GM12878 (cell line): ENCODE results near the gene IFT88. TPM values are rescaled to one million over a fixed set of nuclear protein-coding genes. Genes with fewer than 3 reads are reported as not detected.

Experiments
- CBFB ChIP-seq: IDR thresholded peaks from 2 replicates; pipeline ENCODE4 v1.6.1; 2016; ENCODE audit warnings: antibody characterized with exemption, low read depth
- CBX3 ChIP-seq: fragments of 200-600 bp; sonication (generic); IDR thresholded peaks from 2 replicates; pipeline ENCODE4 v1.6.1; 2016; ENCODE audit warnings: low read depth, borderline replicate concordance
- CHD2 ChIP-seq: IDR thresholded peaks from 2 replicates; pipeline ENCODE4 v1.6.1; 2011; ENCODE audit warnings: low read depth, low read length, improper control_type of control experiment, borderline replicate concordance
- GATAD2B ChIP-seq: fragments of 450-650 bp; conservative IDR thresholded peaks from 2 replicates; pipeline ENCODE4 v1.6.1; 2017; ENCODE audit warnings: low read depth, mild to moderate bottlenecking, moderate library complexity
- LARP7 ChIP-seq: fragments of 450-650 bp; IDR thresholded peaks from 2 replicates; pipeline ENCODE4 v1.6.1; 2017; ENCODE audit warnings: mild to moderate bottlenecking
- NFIC ChIP-seq: IDR thresholded peaks from 2 replicates; pipeline ENCODE4 v1.6.1; 2012; ENCODE audit warnings: low read depth, mild to moderate bottlenecking, inconsistent platforms, low read length, moderate library complexity
- NFXL1 ChIP-seq: fragments of 450-650 bp; IDR thresholded peaks from 2 replicates; pipeline ENCODE4 v1.6.1; 2017; ENCODE audit warnings: antibody characterized with exemption, mild to moderate bottlenecking, borderline replicate concordance
- NR2C2 ChIP-seq: IDR thresholded peaks from 2 replicates; pipeline ENCODE4 v1.6.1; 2011; ENCODE audit warnings: borderline replicate concordance, low read depth; ENCODE audit not compliant: control insufficient read depth, insufficient read length
- PAX8 ChIP-seq: fragments of 450-650 bp; IDR thresholded peaks from 2 replicates; pipeline ENCODE4 v1.6.1; 2017; ENCODE audit warnings: mild to moderate bottlenecking, moderate library complexity
- POLR2A ChIP-seq: IDR thresholded peaks from 2 replicates; pipeline ENCODE4 v1.6.1; 2011; ENCODE audit warnings: low read depth, mild to moderate bottlenecking, low read length
- RAD21 ChIP-seq: IDR thresholded peaks from 2 replicates; pipeline ENCODE4 v1.6.1; 2011; ENCODE audit warnings: mild to moderate bottlenecking, low read depth, low read length, moderate library complexity; ENCODE audit not compliant: insufficient read depth
- RB1 ChIP-seq: fragments of 450-650 bp; formaldehyde crosslinking; IDR thresholded peaks from 2 replicates; pipeline ENCODE4 v1.6.1; 2017; ENCODE audit warnings: mild to moderate bottlenecking, borderline replicate concordance
- RFX5 ChIP-seq: IDR thresholded peaks from 2 replicates; pipeline ENCODE4 v1.6.1; 2011; ENCODE audit warnings: low read depth, low read length, improper control_type of control experiment
- SREBF1 ChIP-seq: IDR thresholded peaks from 2 replicates; pipeline ENCODE4 v1.6.1; 2012; ENCODE audit warnings: mild to moderate bottlenecking, low read length
- SUPT20H ChIP-seq: IDR thresholded peaks from 2 replicates; pipeline ENCODE4 v1.6.1; 2011; ENCODE audit warnings: low read depth, mild to moderate bottlenecking, low read length, moderate library complexity, borderline replicate concordance; ENCODE audit not compliant: control insufficient read depth
- TCF3 ChIP-seq: IDR thresholded peaks from 2 replicates; pipeline ENCODE4 v1.6.1; 2012; ENCODE audit warnings: low read depth, mild to moderate bottlenecking, low read length, borderline replicate concordance; ENCODE audit not compliant: insufficient read depth
- TCF7 ChIP-seq: IDR thresholded peaks from 2 replicates; pipeline ENCODE4 v1.6.1; 2014; ENCODE audit warnings: antibody characterized with exemption, borderline replicate concordance
- WRNIP1 ChIP-seq: IDR thresholded peaks from 2 replicates; pipeline ENCODE4 v1.6.1; 2011; ENCODE audit warnings: low read depth, low read length, improper control_type of control experiment, borderline replicate concordance
- YY1 ChIP-seq: IDR thresholded peaks from 2 replicates; pipeline ENCODE4 v1.6.1; 2011; ENCODE audit warnings: low read depth, mild to moderate bottlenecking, low read length
- ZNF217 ChIP-seq: fragments of 450-650 bp; IDR thresholded peaks from 2 replicates; pipeline ENCODE4 v1.6.1; 2017; ENCODE audit warnings: antibody characterized with exemption, mild to moderate bottlenecking
- ZNF274 ChIP-seq: IDR thresholded peaks from one replicate; pipeline ENCODE4 v1.8.0; 2011; ENCODE audit not compliant: insufficient read length, insufficient read depth
- polyA plus RNA-seq, 11 experiments: library from polyadenylated mRNA; depleted of rRNA in 4 of 11; unstranded in 6 of 11; stranded (reverse) in 5 of 11; fragments of >200 nt; fragmentation: Nextera tagmentation in 4 of 11; fragmentation: Illumina TruSeq in 1 of 11; extraction: Ambion mirVana in 4 of 11; extraction: Trizol in 1 of 11; gene quantifications; 1 replicate in 1 of 11; 2 replicates in 10 of 11; pipeline versions ENCODE4 v1.2.1 to v1.2.3, GENCODE V29; 2011 to 2016; ENCODE audit warnings: inconsistent platforms in 2 of 11, missing spikeins in 2 of 11, low read depth in 1 of 11
- total RNA-seq, 4 experiments: library from RNA; depleted of rRNA in 3 of 4; stranded (reverse); fragments of >200 nt in 3 of 4; fragmentation: Illumina TruSeq in 1 of 4; extraction: Trizol in 1 of 4; gene quantifications; 2 replicates each; pipeline versions ENCODE4 v1.2.1 to v1.2.3, GENCODE V29; 2013 to 2021
- TF ChIP-seq, protein P1 (sequence below): fragments of 150-350 bp; IDR thresholded peaks from 2 replicates; pipeline ENCODE4 v1.6.1; 2014; ENCODE audit warnings: mild to moderate bottlenecking, low read depth, low read length
- TF ChIP-seq, protein P2 (sequence below): IDR thresholded peaks from 2 replicates; pipeline ENCODE4 v1.6.1; 2012; ENCODE audit warnings: low read depth, low read length, improper control_type of control experiment
- TF ChIP-seq, protein P3 (sequence below): IDR thresholded peaks from 2 replicates; pipeline ENCODE4 v1.6.1; 2012; ENCODE audit warnings: low read depth, low read length, improper control_type of control experiment
- TF ChIP-seq, protein P4 (sequence below), 3 experiments: IDR thresholded peaks in 2 of 3; conservative IDR thresholded peaks in 1 of 3; 2 replicates each; pipeline ENCODE4 v1.5.1; 2011; ENCODE audit warnings: low read depth in 3 of 3, low read length in 3 of 3, mild to moderate bottlenecking in 3 of 3, control low read depth in 2 of 3, moderate library complexity in 2 of 3, inconsistent platforms in 1 of 3, mixed read lengths in 1 of 3; ENCODE audit not compliant: control insufficient read depth in 2 of 3, insufficient read depth in 1 of 3; ENCODE audit errors: extremely low read depth in 1 of 3
- TF ChIP-seq, protein P5 (sequence below): IDR thresholded peaks from 2 replicates; pipeline ENCODE4 v1.6.1; 2011; ENCODE audit warnings: low read depth, low read length, improper control_type of control experiment, borderline replicate concordance

Gene IFT88
- total and polyA plus RNA-seq, 10 of the 15 experiments (the other 5 are each of a cell fraction or from before 2014, with no cell fraction given), result 2.9 to 5.6 (median 4.1) TPM

DNA sequence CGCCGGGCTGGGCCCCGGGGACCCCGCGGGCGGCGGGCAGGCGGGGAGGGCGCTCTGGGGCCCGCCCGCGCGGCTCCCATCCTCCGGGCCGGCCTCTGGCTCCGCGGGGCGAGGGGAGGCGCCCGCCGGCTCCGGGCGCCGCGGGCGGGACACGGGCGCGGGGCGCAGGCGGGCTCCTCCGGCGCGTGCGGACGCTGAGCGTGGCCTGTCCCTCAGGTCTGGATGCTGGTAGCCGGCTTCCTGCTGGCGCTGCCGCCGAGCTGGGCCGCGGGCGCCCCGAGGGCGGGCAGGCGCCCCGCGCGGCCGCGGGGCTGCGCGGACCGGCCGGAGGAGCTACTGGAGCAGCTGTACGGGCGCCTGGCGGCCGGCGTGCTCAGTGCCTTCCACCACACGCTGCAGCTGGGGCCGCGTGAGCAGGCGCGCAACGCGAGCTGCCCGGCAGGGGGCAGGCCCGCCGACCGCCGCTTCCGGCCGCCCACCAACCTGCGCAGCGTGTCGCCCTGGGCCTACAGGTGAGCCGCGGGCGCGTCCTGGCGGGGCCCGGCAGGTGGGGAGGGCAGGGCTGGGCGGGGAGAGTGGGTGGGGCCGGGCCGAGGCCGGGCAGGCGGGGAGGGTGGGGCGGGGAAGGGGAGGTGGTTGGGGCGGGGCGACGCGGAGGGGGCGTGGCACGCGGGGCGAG is 137.0 kb downstream of the IFT88 start (continued):
- TF ChIP-seq, protein P1, sequence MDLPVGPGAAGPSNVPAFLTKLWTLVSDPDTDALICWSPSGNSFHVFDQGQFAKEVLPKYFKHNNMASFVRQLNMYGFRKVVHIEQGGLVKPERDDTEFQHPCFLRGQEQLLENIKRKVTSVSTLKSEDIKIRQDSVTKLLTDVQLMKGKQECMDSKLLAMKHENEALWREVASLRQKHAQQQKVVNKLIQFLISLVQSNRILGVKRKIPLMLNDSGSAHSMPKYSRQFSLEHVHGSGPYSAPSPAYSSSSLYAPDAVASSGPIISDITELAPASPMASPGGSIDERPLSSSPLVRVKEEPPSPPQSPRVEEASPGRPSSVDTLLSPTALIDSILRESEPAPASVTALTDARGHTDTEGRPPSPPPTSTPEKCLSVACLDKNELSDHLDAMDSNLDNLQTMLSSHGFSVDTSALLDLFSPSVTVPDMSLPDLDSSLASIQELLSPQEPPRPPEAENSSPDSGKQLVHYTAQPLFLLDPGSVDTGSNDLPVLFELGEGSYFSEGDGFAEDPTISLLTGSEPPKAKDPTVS, result no peak
- TF ChIP-seq CHD2 (no peak), RFX5 (no peak), PAX8 (no peak), TCF7 (no peak), RB1 (peak; percentile 66; the same call in 1 of the 2 replicates), SUPT20H (no peak), GATAD2B (peak; percentile 62), SREBF1 (no peak), NR2C2 (no peak), LARP7 (peak; percentile 77), NFXL1 (no peak), POLR2A (peak; percentile 65), YY1 (no peak), WRNIP1 (no peak), CBFB (no peak), NFIC (no peak), ZNF217 (peak; percentile 26; the same call in 1 of the 2 replicates), ZNF274 (no peak), TCF3 (peak; percentile 86), CBX3 (no peak), RAD21 (no peak)
- TF ChIP-seq, protein P2, sequence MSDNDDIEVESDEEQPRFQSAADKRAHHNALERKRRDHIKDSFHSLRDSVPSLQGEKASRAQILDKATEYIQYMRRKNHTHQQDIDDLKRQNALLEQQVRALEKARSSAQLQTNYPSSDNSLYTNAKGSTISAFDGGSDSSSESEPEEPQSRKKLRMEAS, result no peak
- TF ChIP-seq, protein P3, sequence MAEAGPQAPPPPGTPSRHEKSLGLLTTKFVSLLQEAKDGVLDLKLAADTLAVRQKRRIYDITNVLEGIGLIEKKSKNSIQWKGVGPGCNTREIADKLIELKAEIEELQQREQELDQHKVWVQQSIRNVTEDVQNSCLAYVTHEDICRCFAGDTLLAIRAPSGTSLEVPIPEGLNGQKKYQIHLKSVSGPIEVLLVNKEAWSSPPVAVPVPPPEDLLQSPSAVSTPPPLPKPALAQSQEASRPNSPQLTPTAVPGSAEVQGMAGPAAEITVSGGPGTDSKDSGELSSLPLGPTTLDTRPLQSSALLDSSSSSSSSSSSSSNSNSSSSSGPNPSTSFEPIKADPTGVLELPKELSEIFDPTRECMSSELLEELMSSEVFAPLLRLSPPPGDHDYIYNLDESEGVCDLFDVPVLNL, result no peak
- TF ChIP-seq, protein P4, sequence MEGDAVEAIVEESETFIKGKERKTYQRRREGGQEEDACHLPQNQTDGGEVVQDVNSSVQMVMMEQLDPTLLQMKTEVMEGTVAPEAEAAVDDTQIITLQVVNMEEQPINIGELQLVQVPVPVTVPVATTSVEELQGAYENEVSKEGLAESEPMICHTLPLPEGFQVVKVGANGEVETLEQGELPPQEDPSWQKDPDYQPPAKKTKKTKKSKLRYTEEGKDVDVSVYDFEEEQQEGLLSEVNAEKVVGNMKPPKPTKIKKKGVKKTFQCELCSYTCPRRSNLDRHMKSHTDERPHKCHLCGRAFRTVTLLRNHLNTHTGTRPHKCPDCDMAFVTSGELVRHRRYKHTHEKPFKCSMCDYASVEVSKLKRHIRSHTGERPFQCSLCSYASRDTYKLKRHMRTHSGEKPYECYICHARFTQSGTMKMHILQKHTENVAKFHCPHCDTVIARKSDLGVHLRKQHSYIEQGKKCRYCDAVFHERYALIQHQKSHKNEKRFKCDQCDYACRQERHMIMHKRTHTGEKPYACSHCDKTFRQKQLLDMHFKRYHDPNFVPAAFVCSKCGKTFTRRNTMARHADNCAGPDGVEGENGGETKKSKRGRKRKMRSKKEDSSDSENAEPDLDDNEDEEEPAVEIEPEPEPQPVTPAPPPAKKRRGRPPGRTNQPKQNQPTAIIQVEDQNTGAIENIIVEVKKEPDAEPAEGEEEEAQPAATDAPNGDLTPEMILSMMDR (IDR thresholded peaks at IDR 0.05 in 2 of 3, conservative IDR thresholded peaks at IDR 0.05 in 1 of 3; ENCODE audit: control insufficient read depth in 2 of 3, extremely low read depth in 1 of 3, insufficient read depth in 1 of 3, low read depth in 3 of 3, low read length in 3 of 3), result peak; percentile 48 to 57 (median 54); a peak in 5 of 6 replicates
- TF ChIP-seq, protein P5, sequence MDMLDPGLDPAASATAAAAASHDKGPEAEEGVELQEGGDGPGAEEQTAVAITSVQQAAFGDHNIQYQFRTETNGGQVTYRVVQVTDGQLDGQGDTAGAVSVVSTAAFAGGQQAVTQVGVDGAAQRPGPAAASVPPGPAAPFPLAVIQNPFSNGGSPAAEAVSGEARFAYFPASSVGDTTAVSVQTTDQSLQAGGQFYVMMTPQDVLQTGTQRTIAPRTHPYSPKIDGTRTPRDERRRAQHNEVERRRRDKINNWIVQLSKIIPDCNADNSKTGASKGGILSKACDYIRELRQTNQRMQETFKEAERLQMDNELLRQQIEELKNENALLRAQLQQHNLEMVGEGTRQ, result no peak
